HG02571 (cell line): Measurements from ENCODE around the gene FSTL5.
"Not testable (repeated sequence)": the region's sequence is repeated elsewhere in the genome, so short reads cannot be mapped to it uniquely, and the experiment has no call there.

Experiments
- ATAC-seq: cut with Tn5 transposase; IDR thresholded peaks from one replicate; pipeline ENCODE4 v1.9.1; 2021; ENCODE audit warnings: mild to moderate bottlenecking, moderate library complexity; ENCODE audit not compliant: unreplicated experiment

The FSTL5 gene

DNA sequence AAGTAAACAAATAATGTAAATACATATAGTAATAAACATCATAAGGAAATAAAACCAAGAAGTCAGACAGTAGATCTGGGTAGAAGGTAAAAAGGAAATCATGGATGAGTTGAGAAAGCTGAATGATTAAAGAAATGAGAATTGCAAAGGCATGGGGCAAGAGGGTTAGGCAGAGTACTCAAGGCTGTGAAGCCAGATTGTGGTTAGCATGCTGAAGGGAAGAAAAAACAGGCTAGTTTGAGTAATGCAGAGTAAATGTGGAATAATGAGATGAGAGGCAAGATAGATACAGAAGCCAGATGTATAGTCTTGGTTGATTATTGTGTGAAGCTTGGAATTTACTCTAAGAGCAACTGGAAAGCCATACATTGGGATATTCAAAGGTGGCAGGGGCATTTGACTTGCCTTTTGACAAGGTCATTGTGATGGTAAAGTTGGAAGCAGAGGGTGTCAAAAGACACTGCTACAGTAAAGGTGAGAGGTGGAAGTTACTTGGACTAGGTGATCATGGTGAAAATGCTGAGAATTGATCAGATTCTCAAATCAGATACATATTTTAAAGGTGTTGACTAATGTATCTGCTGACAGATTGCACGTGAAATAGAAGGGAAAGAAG lies 307.0 kb downstream of the FSTL5 start:
- ATAC-seq: no peak

GRCh38 chr4:161850631-161851030 lies 313.2 kb downstream of the FSTL5 start:
- ATAC-seq: no peak

DNA sequence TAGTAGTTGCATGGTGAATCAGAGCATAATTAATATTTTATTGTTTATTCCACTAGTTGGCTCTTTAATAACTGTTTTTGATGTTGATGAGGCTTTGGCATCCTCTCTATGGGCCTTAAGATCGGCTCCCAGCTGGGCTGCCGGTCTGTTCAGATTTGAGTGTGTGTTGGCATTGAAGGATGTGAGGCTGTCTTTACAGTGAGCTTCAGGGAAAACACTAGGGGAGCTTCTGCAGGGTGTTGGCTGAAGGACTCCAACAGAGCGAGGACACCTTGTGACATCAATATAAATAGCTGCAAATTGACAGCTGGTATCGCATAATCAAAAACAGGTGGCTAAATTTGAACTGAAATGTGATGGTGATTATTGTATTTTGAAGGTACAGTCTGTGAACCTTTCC lies 322.0 kb downstream of the FSTL5 start:
- ATAC-seq: no peak

GRCh38 chr4:161829591-161829990 lies 334.2 kb downstream of the FSTL5 start:
- ATAC-seq: no peak

DNA sequence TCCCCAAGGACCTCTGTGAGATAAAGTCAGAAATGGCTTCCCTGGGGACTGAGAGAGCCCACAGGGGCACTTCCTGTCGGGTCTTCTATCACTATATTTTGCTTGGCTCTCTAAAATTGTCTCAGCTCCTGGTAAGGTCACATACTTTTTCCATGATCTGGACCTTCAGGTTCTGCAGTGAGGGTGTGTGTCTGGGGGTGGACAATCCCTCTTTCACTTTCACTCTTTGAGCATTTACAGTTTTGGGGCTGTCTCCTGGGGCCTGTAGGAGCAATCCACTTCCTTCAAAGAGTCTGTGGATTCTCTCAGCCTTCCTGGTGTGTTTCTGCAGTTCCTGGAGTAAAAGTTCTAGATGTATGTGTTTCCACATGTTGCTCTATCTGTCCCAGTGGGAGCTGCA lies 335.7 kb downstream of the FSTL5 start:
- no peak for ATAC-seq

- no peak for ATAC-seq
These were observed 336.8 kb downstream of the FSTL5 start for GRCh38 chr4:161827013-161827412.

DNA sequence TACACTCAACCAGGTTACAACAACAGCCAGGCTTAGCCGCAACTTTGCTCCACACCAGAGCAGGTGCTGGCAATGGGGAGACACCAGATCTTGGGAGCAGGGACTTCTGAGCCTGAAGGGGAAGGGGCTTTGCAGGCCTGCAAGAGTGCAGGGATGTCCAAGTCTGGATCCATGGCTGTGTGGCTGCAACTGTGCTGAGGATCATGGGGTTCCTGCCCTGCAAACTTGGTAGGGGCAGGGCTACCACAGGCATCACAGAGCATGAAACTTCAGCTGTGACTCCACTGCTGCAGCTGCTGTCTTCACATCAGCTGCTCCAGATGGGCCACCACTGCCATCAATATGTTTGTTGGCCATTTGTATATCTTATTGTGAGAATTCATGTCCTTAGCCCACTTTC lies 340.4 kb downstream of the FSTL5 start:
- ATAC-seq: no peak

DNA sequence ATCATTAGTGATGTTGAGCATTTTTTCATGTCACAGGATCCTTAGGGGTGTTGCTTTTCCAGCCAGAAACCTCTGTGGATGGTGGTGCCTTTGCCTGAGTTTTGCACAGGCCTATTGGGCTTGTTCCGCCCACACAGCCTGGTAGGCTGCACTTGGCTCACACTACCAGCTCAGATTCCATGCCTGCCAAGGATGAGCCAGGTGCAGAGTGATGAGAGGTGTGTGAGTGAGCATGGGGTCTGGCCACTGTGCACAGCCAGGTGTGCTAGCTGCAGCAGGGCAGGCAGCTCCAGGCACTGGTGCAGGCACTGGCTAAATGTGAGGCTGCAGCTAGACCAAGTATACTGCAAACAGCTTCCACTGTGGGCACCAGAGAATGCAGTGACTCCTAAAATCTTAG lies 341.6 kb downstream of the FSTL5 start:
- ATAC-seq: no peak

DNA sequence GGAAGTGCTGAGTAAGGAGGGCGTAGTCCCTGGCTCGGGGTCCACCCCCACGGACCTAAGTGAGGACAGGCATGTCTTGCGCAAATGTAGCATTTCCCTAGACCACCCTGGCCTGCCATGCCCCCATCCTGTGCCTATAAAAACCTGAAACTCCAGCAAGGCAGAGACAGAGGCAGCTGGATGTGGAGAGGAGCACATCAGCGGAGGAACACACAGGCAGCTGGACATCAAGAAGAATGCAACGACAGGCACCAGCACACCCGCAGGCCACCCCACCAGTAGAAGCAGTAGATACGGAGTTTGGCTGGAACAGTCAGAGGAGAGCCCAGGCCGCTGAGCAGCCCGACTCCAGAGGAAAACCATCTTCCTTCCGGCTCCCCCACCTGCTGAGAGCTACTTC lies 345.9 kb downstream of the FSTL5 start:
- ATAC-seq: no peak

- no peak for ATAC-seq
These were observed 346.8 kb downstream of the FSTL5 start for GRCh38 chr4:161816958-161817357.

DNA sequence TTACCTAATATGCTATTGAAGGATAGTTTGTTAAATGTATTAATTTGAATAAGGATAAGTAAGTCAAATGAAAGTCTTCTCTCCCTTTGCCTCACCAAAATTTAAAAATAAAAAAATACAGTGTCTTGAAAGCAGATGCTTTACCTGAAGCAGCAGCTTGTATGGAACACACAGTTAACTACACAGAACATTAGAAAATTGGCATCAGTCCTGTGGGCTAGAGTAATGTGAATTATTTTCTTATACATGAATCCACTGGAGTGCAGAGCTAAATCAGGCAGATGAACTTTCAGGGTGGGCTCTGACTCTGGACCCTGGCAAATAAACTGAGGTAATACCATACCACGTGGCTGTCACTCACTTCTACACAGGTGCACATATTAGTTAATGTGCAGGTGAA lies 348.0 kb downstream of the FSTL5 start:
- no peak for ATAC-seq

DNA sequence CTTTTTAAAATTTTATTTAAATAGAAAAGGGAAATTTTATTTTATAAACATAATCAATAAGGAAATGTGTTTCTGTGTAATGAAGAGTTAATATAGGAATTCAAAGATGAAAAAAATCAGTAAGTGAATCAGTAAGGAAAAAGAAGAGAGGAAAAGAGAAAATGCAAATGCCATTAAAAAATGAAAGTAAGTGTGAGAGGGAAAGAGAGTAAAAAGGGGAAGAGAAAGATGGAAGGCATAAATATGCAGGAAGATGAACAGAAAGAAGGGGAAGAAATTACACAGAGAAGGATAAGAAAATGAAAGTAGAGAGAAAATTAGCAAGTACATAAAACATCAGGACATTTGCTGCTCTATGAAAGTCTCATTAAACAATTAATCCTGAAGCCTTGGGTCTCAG lies 349.9 kb downstream of the FSTL5 start:
- ATAC-seq: no peak

DNA sequence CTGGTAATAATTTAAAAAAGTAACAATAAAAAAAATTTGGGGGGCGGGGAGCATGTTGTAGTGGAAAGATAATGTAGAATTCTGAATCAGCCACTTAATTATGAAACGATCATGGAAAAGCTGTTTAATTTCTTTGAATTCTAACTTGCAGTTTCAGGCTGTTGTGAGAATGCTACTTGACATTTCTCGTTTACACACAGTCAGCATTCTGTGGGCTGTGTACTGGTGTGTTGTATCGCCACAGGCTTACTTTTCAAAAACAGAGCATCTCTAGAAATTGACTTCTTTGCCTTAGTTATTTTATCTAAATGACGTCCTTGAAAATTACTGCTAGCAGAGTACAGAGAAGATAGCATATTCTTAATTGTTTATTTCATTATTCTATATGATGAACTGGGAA lies 350.4 kb downstream of the FSTL5 start:
- no peak for ATAC-seq

DNA sequence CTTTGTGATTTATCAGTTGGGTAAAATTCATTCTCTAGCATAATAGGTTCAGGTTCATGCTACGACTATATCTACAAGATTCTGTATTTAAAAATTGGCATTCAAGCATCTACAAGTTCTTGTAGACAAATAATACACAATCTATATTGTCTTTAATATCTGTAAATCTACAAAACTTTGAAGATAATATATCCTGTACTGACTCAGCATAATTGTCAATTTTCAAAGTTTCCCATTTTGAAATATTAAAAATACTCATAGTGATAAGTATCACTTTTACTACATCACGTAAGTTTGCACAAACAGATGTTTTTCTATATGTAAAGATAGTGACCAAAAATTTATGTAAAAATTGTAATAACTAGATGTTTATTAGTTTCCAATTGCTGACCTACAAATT lies 360.6 kb downstream of the FSTL5 start:
- ATAC-seq: no peak

- no peak for ATAC-seq
These were observed 364.1 kb downstream of the FSTL5 start for GRCh38 chr4:161799710-161800109.

DNA sequence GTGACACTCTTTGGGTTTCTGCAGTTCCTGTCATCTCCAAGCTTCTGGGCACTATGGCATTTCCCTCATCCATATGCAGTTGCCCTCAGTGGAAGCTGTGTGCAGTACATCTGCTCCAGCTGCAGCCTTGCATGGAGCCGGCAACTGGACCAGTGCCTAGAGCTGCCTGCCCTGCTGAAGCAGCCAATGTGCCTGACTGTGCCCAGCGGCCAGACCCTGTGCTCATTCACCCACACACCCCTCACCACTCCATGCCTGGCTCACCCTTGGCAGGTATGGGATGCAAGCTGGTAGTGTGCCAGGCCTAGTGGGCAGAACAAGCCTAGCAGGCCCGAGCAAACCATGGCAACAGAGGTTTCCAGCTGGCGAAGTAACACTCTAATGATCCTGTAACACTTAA lies 370.8 kb downstream of the FSTL5 start:
- ATAC-seq: no peak

GRCh38 chr4:161791796-161792556 lies 371.8 kb downstream of the FSTL5 start:
- no peak for ATAC-seq

GRCh38 chr4:161767116-161767515 lies 396.7 kb downstream of the FSTL5 start:
- ATAC-seq: no peak

DNA sequence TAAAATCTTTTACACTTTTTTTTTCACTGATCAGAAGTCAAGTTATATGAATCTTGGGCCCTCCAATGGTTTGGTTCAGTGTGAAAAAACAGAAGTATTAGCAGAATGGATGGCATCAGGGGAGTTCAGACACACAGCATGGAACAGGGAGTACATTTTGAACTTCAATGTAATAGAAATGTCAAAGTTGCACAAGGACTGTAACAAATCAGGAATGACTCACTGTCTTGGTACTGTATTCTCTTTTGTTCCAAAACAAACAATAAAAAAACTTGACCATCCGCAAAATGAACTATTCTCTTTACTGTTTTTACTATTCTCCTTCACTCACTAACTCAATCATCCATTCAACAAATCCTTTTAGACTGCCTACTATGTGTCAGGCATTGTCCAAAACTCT lies 401.0 kb downstream of the FSTL5 start:
- ATAC-seq: no peak

- ATAC-seq: no peak
These were observed 403.8 kb downstream of the FSTL5 start for GRCh38 chr4:161760008-161760407.

DNA sequence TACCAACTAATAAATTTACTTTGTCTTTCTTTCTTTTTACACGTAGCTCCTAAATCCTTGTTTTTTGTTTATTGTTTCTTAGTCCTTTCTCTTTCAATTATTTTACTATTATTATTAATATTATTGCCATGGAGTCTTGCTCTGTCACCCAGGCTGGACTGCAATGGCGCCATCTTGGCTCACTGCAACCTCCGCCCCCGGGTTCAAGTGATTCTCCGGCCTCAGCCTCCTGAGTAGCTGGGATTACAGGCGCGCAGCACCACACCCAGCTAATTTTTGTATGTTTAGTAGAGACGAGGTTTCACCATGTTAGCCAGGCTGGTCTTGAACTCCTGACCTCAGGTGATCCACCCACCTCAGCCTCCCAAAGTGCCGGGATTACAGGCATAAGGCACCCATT lies 405.4 kb downstream of the FSTL5 start:
- not testable (repeated sequence) for ATAC-seq

- no peak for ATAC-seq
These were observed 434.9 kb downstream of the FSTL5 start for GRCh38 chr4:161728929-161729328.

DNA sequence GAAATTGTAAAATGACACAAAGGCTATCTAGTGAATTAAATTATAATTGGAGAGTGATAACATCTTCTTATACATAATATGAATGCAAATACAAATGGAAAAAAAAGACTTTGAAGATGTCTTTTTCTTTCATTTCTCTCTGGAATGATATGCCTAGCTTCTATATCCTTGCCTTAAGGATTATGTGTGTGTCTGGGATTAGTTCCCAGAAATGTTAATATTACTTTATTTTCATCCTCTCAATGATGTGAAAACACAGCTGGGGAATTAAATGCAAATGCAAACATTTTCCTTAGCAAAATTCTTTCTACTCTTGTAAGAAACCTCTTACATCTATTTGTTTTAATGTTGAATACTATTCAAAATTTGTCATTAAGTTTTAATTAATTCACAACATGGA lies 441.9 kb downstream of the FSTL5 start:
- no peak for ATAC-seq
